ENCODE measurements around the gene SLC46A1.
A peak's percentile ranks its signal among the peaks of the same experiment; 100 is the strongest.
"Not testable (repeated sequence)": the region's sequence is repeated elsewhere in the genome, so short reads cannot be mapped to it uniquely, and the experiment has no call there.

SLC46A1 gene

DNA sequence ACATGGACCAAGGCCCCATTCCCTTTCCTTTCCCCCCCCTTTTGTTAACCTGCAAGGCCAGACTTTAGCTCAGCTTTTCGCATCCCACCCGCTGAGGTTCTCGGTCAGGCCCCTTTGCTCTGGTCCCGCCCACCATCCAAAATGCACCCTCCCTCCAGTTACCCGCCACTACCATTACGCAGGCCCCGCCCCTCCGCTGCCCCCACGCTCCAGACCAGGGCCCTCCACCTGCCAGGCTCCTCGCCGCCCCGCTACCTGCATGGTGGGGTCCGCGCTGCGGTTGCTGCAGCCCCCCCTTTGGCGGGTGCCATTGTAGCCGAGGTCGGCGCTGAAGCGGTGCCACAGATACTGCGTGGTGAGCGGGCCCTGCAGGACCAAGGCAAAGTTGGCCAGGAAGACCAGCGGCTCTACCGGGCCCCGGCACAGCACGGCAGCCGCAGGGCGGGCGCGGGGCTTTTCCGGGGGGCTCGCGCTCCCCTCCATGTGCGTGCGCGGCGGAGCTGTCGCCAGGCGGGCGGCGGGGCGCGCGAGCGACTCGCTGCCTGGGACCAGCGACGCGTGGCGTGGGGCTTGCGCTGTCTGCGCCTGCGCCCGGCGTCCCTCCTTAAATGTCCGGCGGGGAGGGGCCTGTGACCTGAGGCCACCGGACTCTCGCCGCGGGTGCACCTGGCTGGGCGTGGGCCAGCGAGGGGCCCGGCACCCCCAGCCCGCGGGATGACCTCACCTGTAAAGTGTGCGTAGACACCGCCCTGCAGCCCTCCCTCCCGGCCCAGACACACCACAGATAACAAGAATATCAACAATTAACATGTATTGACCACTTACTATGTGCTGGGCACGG is at the start of gene SLC46A1:
SLC46A1 (minus strand) TSS at position 581 of the 841 bp plus-strand sequence; CDS start at position 483, 98 bp downstream.
- intact Hi-C loops (cut with DNase I), result no loop called here
- DNase-seq, result peak; percentile 46 to 96 (median 72)

- no peak for DNase-seq
- intact Hi-C loops (cut with DNase I), result no loop called here
Measured at GRCh38 chr17:28449859-28450258, 43.8 kb upstream of the SLC46A1 start.

- intact Hi-C loops (cut with DNase I), result no loop called here
- no peak for DNase-seq
Measured at GRCh38 chr17:28447396-28447760, 41.4 kb upstream of the SLC46A1 start.

GRCh38 chr17:28446716-28447395 is 40.8 kb upstream of the SLC46A1 start:
- DNase-seq, result no peak
- intact Hi-C loops (cut with DNase I), result no loop called here

- no peak for DNase-seq
- intact Hi-C loops (cut with DNase I), result no loop called here
Measured at GRCh38 chr17:28443901-28444638, 38.1 kb upstream of the SLC46A1 start.

GRCh38 chr17:28434326-28434725 is 28.3 kb upstream of the SLC46A1 start:
- DNase-seq; intact Hi-C loops (cut with DNase I): not testable (repeated sequence)

DNA sequence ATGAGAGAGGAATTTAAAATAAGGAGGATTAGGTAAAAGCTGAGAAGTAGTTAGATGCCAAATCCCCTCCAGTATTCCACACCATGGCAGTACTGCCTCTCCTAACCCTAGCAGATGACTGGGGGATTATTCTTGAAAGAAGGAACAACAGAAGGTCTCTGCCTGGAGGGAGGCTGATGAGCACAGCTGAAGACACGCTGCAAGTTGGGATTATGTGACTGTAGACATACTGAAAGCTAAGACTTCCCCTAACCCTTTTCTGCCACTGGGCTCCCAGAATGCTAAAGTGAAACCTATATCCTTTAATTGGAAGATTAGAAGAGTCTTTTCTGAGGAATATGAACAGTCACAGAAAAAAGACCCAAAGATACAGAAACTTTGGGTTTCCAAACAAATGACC is 27.7 kb upstream of the SLC46A1 start:
- DNase-seq, result no peak
- intact Hi-C loops (cut with DNase I), result no loop called here

DNA sequence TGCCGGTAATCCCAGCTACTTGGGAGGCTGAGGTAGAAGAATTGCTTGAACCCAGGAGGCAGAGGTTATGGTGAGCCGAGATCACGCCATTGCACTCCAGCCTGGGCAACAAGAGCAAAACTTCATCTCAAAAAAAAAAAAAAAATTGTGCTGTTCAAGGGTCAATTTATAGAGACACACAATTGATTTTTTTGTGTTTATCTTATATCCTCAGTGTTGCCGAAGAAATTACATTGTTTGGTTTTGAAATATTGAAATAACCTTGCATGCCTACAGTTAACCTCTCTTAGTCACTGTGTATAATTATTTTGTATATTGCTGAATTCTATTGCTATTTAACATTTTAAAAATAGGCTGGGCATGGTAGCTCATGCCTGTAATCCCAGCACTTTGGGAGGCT is 22.0 kb upstream of the SLC46A1 start:
- intact Hi-C loops (cut with DNase I); DNase-seq: not testable (repeated sequence)

DNA sequence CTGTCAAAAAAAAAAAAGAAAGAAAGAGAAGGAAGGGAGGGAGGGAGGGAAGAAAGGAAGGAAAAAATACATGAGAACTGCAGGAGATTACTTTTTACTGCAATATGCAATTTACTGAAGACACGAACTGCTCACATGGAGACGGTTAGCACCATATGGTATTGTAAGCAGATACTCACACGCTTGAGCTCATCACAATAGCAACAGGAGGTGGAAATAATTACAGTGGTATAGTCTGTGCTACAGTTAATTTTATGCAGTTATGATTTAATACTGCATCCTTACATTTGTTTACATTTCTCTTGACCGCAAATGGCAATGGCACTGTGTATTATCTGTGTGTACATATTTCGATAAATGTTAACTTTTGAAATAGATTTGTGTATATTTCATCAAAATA is 21.4 kb upstream of the SLC46A1 start:
- intact Hi-C loops (cut with DNase I), result no loop called here
- no peak for DNase-seq

DNA sequence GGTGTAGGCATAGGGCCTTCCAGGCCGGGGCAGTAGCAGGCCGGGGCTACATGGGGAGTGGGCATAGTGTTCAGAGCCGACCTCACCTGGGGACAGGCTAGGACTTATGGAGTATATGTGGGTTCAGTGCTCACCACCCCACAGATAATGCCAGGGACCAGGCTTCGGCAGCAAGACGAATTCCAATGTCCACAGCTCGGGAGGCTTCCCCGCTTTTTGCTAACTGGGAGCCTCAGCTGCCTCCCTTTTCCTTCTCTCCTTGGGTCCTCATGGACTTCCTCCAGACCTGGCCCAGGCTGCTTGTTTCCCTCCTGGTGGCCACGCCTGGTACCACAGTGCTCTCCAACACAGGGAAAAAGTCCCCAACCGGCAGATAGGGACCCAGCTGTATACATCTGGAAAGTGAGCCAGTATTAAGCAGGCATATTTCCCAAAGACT is 20.1 kb upstream of the SLC46A1 start:
- intact Hi-C loops (cut with DNase I), result no loop called here
- DNase-seq, result no peak

DNA sequence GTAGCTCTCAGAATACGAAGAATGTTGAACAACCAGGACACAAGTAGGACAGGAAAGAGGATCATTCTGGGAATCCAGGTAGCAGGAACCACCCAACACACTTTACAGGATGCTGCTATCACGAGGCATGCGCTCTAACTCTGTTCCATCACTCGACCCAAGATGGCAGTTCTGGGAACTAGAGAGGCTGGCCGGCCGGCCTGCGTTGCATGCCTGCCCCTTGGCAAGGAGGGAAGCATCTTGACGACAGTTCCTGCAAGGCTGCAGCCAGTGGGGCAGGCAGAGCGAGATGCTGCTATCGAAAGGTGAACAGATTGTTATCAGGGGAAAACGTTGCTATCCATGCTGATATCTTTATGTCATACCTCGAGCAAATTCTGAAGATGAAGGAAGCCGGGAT is 19.2 kb upstream of the SLC46A1 start:
- DNase-seq, result no peak
- intact Hi-C loops (cut with DNase I), result no loop called here

- intact Hi-C loops (cut with DNase I), result no loop called here
Measured at GRCh38 chr17:28421787-28422305, 15.8 kb upstream of the SLC46A1 start.

DNA sequence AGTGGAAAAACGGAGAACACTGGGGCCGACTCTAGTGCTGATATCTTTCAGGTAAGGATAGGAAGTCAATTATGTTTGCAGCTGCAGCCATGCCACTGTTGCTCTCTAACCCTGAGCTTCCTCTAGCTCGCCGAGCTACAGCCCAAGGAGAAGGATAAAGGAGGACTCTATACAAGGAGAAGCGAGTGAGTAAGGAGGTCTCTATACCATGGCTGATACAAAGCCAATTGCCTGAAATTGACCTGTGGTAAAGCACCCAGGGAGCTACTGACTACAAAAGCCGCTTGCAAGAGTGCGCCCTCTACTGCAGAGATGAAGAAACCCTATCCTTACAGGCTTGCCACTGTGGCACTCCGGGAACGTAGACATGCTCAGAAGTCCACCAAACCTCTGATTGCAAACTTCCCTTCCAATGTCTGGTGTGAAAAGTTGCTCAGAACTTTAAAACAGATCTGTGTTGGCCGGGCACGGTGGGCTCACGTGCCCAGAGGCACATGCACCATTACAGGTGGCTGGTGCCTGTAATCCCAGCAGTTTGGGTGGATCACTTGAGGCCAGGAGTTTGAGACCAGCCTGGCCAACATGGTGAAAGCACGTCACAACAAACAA is 10.8 kb upstream of the SLC46A1 start:
- peak in 1 of 10 donors; percentile 44 for DNase-seq
- intact Hi-C loops (cut with DNase I), result no loop called here

More at GRCh38 chr17:28421787-28422305, 15.8 kb upstream of the SLC46A1 start:
- DNase-seq, result no peak

GRCh38 chr17:28415886-28416285 is 9.9 kb upstream of the SLC46A1 start:
- no peak for DNase-seq
- intact Hi-C loops (cut with DNase I), result no loop called here

GRCh38 chr17:28413804-28414203 is 7.8 kb upstream of the SLC46A1 start:
- no peak for DNase-seq
- intact Hi-C loops (cut with DNase I), result no loop called here

DNA sequence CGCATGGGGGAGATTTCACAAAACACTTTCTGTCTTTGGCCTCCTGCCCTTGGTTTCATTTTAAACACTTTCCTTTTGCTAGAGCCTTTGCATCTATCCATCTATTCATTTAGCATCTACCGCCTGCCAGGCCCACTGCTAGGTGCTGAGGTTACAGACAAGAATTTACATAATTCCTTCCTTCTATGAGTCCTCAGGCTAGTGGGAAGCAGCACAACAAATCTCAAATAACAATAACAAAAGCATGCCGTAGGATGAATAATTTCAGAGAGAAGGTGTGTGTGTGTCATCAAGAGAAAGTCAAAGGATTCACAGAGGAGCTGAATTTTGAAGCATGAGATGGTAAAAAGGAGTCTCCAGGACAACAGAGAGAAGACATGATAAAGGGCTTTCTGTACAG is 6.1 kb upstream of the SLC46A1 start:
- intact Hi-C loops (cut with DNase I), result no loop called here
- no peak for DNase-seq

- DNase-seq, result no peak
- intact Hi-C loops (cut with DNase I), result no loop called here
Measured at GRCh38 chr17:28407974-28408306, 1.9 kb upstream of the SLC46A1 start.

GRCh38 chr17:28407130-28407973 is 1.3 kb upstream of the SLC46A1 start:
- no peak for DNase-seq
- intact Hi-C loops (cut with DNase I), result no loop called here

- intact Hi-C loops (cut with DNase I), result no loop called here
- DNase-seq, result peak in 1 of 10 donors; percentile 85
Measured at GRCh38 chr17:28406473-28406814, 432 bp upstream of the SLC46A1 start.

All from posterior cingulate gyrus (tissue), 11 donors.